ENCODE data around the gene BICD2. TPM values are rescaled to one million over a fixed set of nuclear protein-coding genes. Genes with fewer than 3 reads are reported as not detected.

The BICD2 gene
- total and polyA plus RNA-seq, 9 of the 15 experiments (the other 6 are each of a cell fraction or from before 2014, with no cell fraction given), result 3.6 to 23.4 (median 11.8) TPM

DNA sequence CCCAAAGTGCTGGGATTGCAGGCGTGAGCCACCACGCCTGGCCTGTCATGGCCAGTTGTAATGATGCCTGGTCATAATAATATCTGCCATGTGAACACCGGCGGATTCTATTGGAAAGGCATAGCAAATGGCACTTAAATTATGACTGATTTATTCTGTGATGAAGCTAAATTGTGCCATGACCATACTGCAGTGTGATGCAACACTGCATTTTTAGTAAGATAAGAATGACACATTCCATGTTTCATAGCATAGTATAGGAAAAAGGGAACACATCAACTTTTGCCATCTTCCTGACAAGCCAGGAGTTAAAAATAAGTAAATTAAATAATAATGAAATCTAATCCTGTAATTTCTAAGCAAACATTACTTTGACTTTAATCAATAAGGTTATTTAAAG is 30.4 kb upstream of the BICD2 start:
- Histone ChIP-seq H3K9me1 (ENCODE audit: control insufficient read depth, insufficient read depth, low read length) (no peaks in the 10 kb centered on the region), H3K9ac (ENCODE audit: insufficient read depth in 1 of 2, low read depth in 2 of 2, low read length in 2 of 2) (no peak overlapping the region), H3K36me3 (ENCODE audit: control insufficient read depth, insufficient read depth, low read length) (no peaks in the 10 kb centered on the region), H3K4me1 (replicated peaks in 1 of 2; ENCODE audit: control insufficient read depth in 2 of 2, insufficient read depth in 2 of 2, low read length in 2 of 2) (no peaks in the 10 kb centered on the region), H3K27ac (ENCODE audit: extremely low read depth, low read depth, low read length) (no peak overlapping the region), H3K4me3 (no peak overlapping the region), H3K4me2 (ENCODE audit: insufficient read depth, low read length) (no peak overlapping the region), H3K9me3 (replicated peaks; ENCODE audit: control insufficient read depth, insufficient read depth, low read depth, low read length) (no peaks in the 10 kb centered on the region), H3K27me3 (ENCODE audit: control insufficient read depth in 2 of 2, insufficient read depth in 2 of 2, low read length in 2 of 2) (peaks cover 23 to 64% of the 10 kb centered on the region in 2 experiments; a peak in 4 of 5 replicates), H2AFZ (ENCODE audit: low read depth, low read length) (no peak overlapping the region), H4K20me1 (replicated peaks; ENCODE audit: control insufficient read depth, insufficient read depth, low read length) (no peaks in the 10 kb centered on the region), H3K79me2 (ENCODE audit: control insufficient read depth, insufficient read depth, low read length) (no peaks in the 10 kb centered on the region)
- DNase-seq (ENCODE audit: extremely low read depth in 1 of 4, low spot score in 3 of 4) (no peak), FAIRE-seq (no peak), ATAC-seq (no peak)
- POLR2A ChIA-PET, result interaction anchor here (0.6 kb wide), 1 partner anchor 547 kb away, joined by 4 read pairs; no protein-coding TSS in a partner anchor
- intact Hi-C loops (cut with micrococcal nuclease), result loop anchor here (10.0 kb wide), 1 partner anchor 160 kb away; no protein-coding TSS in a partner anchor
- no peak for TF ChIP-seq CEBPG (CRISPR knock-in tag; IDR thresholded peaks at IDR 0.05)
- TF ChIP-seq CEBPG (tag; conservative IDR thresholded peaks at IDR 0.05 in 1 of 2, IDR thresholded peaks at IDR 0.05 in 1 of 2), result peak in 1 of 2 experiments; percentile 63; a peak in 2 of 4 replicates
- TF ChIP-seq, protein P1, sequence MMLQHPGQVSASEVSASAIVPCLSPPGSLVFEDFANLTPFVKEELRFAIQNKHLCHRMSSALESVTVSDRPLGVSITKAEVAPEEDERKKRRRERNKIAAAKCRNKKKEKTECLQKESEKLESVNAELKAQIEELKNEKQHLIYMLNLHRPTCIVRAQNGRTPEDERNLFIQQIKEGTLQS (IDR thresholded peaks at IDR 0.05), result peak; percentile 48
- TF ChIP-seq, protein P1 (CRISPR knock-in tag; conservative IDR thresholded peaks at IDR 0.05), result no peak
- TF ChIP-seq HDAC6 (IDR thresholded peaks at IDR 0.05; ENCODE audit: low read depth, low read length), result no peak
- no peak for TF ChIP-seq ESRRB (CRISPR knock-in tag; IDR thresholded peaks at IDR 0.05; ENCODE audit: borderline replicate concordance)
- peak; percentile 56 for TF ChIP-seq CEBPB (tag; IDR thresholded peaks at IDR 0.05)
- no peak for TF ChIP-seq ZSCAN29 (IDR thresholded peaks at IDR 0.05)
- CTCF ChIA-PET (ENCODE audit: low intra/inter-chr PET ratio), result no interaction called here
- in situ Hi-C loops (cut with MboI), result loop anchor here (5.0 to 10.0 kb wide), 2 partner anchors 63 to 660 kb away; no protein-coding TSS in a partner anchor
- BruUV-seq (replicated peaks), result no TSS peak
- WGBS (ENCODE audit: insufficient coverage, low coverage, missing lambda C conversion rate), result 3% methylated on average over 4 of the region's 4 CpGs
